DOHH2 (cell line): Measurements from ENCODE around the gene MGME1.

Experiments
- CTCF ChIP-seq: fragments of 200-600 bp; sonication (generic); IDR thresholded peaks from one replicate; pipeline ENCODE4 v1.5.1; 2014; ENCODE audit warnings: antibody characterized with exemption, mild to moderate bottlenecking, low read depth, low read length; ENCODE audit not compliant: poor library complexity, severe bottlenecking
- EZH2phosphoT487 ChIP-seq: fragments of 200-600 bp; sonication (generic); IDR thresholded peaks from 2 replicates; pipeline ENCODE4 v1.6.1; 2017; ENCODE audit warnings: borderline replicate concordance, mild to moderate bottlenecking, antibody characterized with exemption, low read length, moderate library complexity, mixed read lengths

- TF ChIP-seq CTCF = no peak
- no peak for TF ChIP-seq EZH2phosphoT487
Measured at GRCh38 chr20:17952692-17953684, 15.8 kb upstream of the MGME1 start.
